ENCODE results near the gene TAF5L. TPM values are rescaled to one million over a fixed set of nuclear protein-coding genes. Genes with fewer than 3 reads are reported as not detected.

Gene TAF5L
- total RNA-seq, 1 experiment from 2014 or later: 36.3 TPM

GRCh38 chr1:229607370-229607769, 18.6 kb downstream of the TAF5L start:
- intact Hi-C loops (cut with micrococcal nuclease; ENCODE audit: unreplicated experiment): no loop called here
- Mint-ChIP-seq H3K4me1 (ENCODE audit: low read depth, unreplicated experiment) (no peaks in the 10 kb centered on the region), H3K9me3 (ENCODE audit: low read depth, unreplicated experiment) (no peaks in the 10 kb centered on the region), H3K27me3 (ENCODE audit: unreplicated experiment) (no peaks in the 10 kb centered on the region), H3K4me3 (ENCODE audit: low read depth, unreplicated experiment) (no peak overlapping the region), H3K36me3 (ENCODE audit: insufficient read depth, unreplicated experiment) (peaks cover 18% of the 10 kb centered on the region), H3K27ac (ENCODE audit: unreplicated experiment) (no peak overlapping the region)
- BruUV-seq (replicated peaks): no TSS peak
- CTCF ChIA-PET: no interaction called here
- TF ChIP-seq CTCF (IDR thresholded peaks at IDR 0.05; ENCODE audit: unreplicated experiment): no peak
- no peak for DNase-seq

GRCh38 chr1:229603371-229604005, 22.4 kb downstream of the TAF5L start:
- CTCF ChIA-PET: no interaction called here
- intact Hi-C loops (cut with micrococcal nuclease; ENCODE audit: unreplicated experiment): no loop called here
- no peak overlapping the region for H3K27ac Mint-ChIP-seq (ENCODE audit: unreplicated experiment)
- BruUV-seq (replicated peaks): no TSS peak
- H3K4me1 Mint-ChIP-seq (ENCODE audit: low read depth, unreplicated experiment): no peaks in the 10 kb centered on the region
- H3K9me3 Mint-ChIP-seq (ENCODE audit: low read depth, unreplicated experiment): no peaks in the 10 kb centered on the region
- H3K36me3 Mint-ChIP-seq (ENCODE audit: insufficient read depth, unreplicated experiment): peaks cover 20% of the 10 kb centered on the region
- H3K27me3 Mint-ChIP-seq (ENCODE audit: unreplicated experiment): no peaks in the 10 kb centered on the region
- no peak for DNase-seq
- no peak overlapping the region for H3K4me3 Mint-ChIP-seq (ENCODE audit: low read depth, unreplicated experiment)
- TF ChIP-seq CTCF (IDR thresholded peaks at IDR 0.05; ENCODE audit: unreplicated experiment): no peak

GRCh38 chr1:229600229-229600628, 25.7 kb downstream of the TAF5L start:
- no peak overlapping the region for H3K27ac Mint-ChIP-seq (ENCODE audit: unreplicated experiment)
- peaks cover 14% of the 10 kb centered on the region for H3K36me3 Mint-ChIP-seq (ENCODE audit: insufficient read depth, unreplicated experiment)
- no peak overlapping the region for H3K4me3 Mint-ChIP-seq (ENCODE audit: low read depth, unreplicated experiment)
- no TSS peak for BruUV-seq (replicated peaks)
- DNase-seq: no peak
- no peaks in the 10 kb centered on the region for H3K27me3 Mint-ChIP-seq (ENCODE audit: unreplicated experiment)
- TF ChIP-seq CTCF (IDR thresholded peaks at IDR 0.05; ENCODE audit: unreplicated experiment): no peak
- H3K4me1 Mint-ChIP-seq (ENCODE audit: low read depth, unreplicated experiment): no peaks in the 10 kb centered on the region
- CTCF ChIA-PET: no interaction called here
- intact Hi-C loops (cut with micrococcal nuclease; ENCODE audit: unreplicated experiment): no loop called here
- H3K9me3 Mint-ChIP-seq (ENCODE audit: low read depth, unreplicated experiment): no peaks in the 10 kb centered on the region

GRCh38 chr1:229599218-229599954, 26.5 kb downstream of the TAF5L start:
- no peaks in the 10 kb centered on the region for H3K9me3 Mint-ChIP-seq (ENCODE audit: low read depth, unreplicated experiment)
- no peaks in the 10 kb centered on the region for H3K4me1 Mint-ChIP-seq (ENCODE audit: low read depth, unreplicated experiment)
- H3K36me3 Mint-ChIP-seq (ENCODE audit: insufficient read depth, unreplicated experiment): peaks cover 16% of the 10 kb centered on the region
- BruUV-seq (replicated peaks): no TSS peak
- CTCF ChIA-PET: no interaction called here
- no peak for TF ChIP-seq CTCF (IDR thresholded peaks at IDR 0.05; ENCODE audit: unreplicated experiment)
- no peak for DNase-seq
- no peak overlapping the region for H3K4me3 Mint-ChIP-seq (ENCODE audit: low read depth, unreplicated experiment)
- intact Hi-C loops (cut with micrococcal nuclease; ENCODE audit: unreplicated experiment): no loop called here
- H3K27me3 Mint-ChIP-seq (ENCODE audit: unreplicated experiment): no peaks in the 10 kb centered on the region
- H3K27ac Mint-ChIP-seq (ENCODE audit: unreplicated experiment): no peak overlapping the region

Measured in Calu3 (cell line).